ENCODE results near the gene IDI1.

The IDI1 gene

DNA sequence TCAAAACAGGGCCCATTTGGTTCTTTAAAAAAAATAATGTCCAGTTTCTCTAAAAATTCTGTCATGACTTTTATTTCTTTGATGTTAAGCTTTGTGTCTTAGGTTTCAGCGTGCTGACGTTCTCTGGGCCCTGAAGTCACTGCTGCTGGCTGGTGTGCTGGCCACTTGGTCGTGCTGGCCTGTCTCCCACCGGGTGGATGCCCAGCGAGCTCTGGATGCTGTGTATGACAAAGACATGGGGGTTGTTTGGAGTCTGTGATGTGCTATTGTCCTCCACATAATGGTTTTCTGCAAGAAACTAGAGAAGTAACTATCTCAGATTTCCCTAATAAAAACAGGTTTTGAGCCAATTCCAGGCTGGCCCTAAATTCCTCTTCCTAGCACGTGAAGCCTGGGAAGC is 13.7 kb downstream of the IDI1 start:
- no peak overlapping the region for H3K4me3 ChIP-seq (ENCODE audit: low read depth, low read length)

DNA sequence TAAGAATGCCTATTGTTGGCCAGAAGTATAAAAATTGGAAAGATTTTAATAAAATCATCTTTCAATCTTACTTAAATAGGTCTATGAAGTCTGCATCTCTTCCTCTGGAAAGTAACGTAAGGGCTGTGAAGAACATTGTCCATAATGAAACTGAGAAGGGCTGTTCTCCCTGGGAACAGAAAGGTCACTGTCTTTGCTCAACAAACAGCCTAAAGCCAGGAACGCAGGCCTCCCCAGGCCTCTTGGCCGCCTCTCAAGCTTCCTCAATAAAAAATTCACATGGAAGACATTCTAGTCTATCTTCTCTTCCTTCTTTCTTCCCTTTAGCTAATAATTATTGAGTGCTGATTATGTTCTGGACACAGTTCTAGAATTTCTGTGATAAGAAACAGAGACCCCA is 14.2 kb downstream of the IDI1 start:
- no peak overlapping the region for H3K4me3 ChIP-seq (ENCODE audit: low read depth, low read length)

More for the DNA sequence above, 13.7 kb downstream of the IDI1 start:
- TF ChIP-seq, protein P1, sequence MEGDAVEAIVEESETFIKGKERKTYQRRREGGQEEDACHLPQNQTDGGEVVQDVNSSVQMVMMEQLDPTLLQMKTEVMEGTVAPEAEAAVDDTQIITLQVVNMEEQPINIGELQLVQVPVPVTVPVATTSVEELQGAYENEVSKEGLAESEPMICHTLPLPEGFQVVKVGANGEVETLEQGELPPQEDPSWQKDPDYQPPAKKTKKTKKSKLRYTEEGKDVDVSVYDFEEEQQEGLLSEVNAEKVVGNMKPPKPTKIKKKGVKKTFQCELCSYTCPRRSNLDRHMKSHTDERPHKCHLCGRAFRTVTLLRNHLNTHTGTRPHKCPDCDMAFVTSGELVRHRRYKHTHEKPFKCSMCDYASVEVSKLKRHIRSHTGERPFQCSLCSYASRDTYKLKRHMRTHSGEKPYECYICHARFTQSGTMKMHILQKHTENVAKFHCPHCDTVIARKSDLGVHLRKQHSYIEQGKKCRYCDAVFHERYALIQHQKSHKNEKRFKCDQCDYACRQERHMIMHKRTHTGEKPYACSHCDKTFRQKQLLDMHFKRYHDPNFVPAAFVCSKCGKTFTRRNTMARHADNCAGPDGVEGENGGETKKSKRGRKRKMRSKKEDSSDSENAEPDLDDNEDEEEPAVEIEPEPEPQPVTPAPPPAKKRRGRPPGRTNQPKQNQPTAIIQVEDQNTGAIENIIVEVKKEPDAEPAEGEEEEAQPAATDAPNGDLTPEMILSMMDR (IDR thresholded peaks at IDR 0.05; ENCODE audit: borderline replicate concordance, insufficient read depth, low read depth, low read length) = no peak

DNA sequence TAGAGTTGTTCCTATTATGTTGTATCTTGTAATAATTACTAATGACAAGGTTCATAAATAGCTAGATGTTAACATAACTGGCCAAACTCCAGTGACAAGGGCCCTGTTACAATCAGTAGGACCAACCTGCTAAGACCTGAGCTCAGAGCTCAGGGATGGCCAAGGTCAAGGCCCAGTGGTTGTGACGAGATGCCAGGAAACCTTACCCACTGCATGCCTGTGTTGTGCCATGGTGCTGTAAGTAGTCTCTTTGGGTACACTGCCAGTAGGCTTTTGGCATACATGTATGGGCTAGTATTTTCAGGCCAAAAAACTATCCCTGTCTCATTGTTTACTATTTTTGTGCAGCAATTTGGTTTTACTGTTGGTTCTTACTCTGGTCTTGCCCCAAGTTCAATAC is 15.3 kb downstream of the IDI1 start:
- TF ChIP-seq, protein P1 (IDR thresholded peaks at IDR 0.05; ENCODE audit: borderline replicate concordance, insufficient read depth, low read depth, low read length) = no peak
- H3K4me3 ChIP-seq (ENCODE audit: low read depth, low read length) = no peak overlapping the region

More for the DNA sequence above, 14.2 kb downstream of the IDI1 start:
- TF ChIP-seq, protein P1 (IDR thresholded peaks at IDR 0.05; ENCODE audit: borderline replicate concordance, insufficient read depth, low read depth, low read length) = no peak

DNA sequence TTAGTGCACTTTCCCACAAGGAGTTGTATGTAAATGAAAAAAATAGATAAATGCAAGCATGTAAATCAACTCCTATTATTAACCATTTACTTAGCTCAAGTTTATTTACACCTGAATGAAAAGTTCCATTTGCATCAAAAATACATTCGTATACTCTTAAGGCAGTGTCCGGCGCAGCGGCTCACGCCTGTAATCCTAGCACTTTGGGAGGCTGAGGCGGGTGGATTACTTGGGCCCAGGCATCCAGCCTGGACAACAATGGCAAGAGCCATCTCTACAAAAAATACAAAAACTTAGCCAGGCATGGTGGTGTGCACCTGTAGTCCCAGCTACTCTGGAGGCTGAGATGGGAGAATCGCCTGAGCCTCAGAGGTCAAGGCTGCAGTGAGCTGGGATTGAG is 19.1 kb downstream of the IDI1 start:
- TF ChIP-seq, protein P1 (IDR thresholded peaks at IDR 0.05; ENCODE audit: borderline replicate concordance, insufficient read depth, low read depth, low read length) = no peak
- no peak overlapping the region for H3K4me3 ChIP-seq (ENCODE audit: low read depth, low read length)

DNA sequence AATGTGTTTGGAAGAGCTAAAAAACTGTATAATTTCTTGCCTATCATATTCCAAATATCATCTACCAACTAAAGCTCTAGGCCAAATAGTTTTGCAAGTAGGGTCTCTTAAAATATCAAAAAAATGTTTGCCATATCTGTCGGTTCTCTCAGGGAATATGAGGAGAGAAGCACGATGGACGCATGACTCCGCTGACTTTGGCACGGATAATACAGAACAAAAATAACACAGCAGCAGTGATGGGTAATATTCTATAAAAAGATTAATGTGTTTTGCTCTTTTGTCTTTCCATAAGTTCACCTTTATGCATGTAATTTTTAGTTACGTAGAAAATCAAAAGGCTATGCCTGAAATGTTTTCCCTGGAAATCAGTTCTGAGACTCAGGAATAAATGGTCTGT is 22.3 kb downstream of the IDI1 start:
- TF ChIP-seq, protein P1 (IDR thresholded peaks at IDR 0.05; ENCODE audit: borderline replicate concordance, insufficient read depth, low read depth, low read length) = no peak

DNA sequence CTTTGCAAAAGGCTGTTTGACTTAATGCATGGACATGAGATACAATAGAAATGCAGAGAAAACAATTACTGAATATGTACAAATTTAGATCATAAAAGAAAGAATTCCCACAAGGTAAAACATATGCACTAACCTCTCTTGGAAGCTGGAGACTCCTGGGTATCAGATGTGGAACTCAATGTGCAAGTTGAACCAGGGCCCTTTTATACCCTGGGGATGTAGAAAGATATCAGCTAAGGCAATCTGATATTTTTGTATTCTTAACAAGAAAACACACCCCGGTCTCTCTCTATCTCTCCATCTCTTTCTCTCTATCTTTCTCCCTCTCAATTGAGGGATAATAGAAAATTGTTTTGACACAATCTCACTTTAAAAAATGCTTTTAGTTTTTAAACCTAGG is 23.2 kb downstream of the IDI1 start, which contains the start of gene IDI2:
Gene IDI2 (minus strand): TSS at position 177 of the 400 bp plus-strand sequence. CDS start 1,136 bp downstream, outside the sequence.
- no peak within 1 kb of the TSS for H3K4me3 ChIP-seq (ENCODE audit: low read depth, low read length)
- TF ChIP-seq, protein P1 (IDR thresholded peaks at IDR 0.05; ENCODE audit: borderline replicate concordance, insufficient read depth, low read depth, low read length) = no peak

More for the DNA sequence above, 22.3 kb downstream of the IDI1 start:
- H3K4me3 ChIP-seq (ENCODE audit: low read depth, low read length) = no peak overlapping the region

DNA sequence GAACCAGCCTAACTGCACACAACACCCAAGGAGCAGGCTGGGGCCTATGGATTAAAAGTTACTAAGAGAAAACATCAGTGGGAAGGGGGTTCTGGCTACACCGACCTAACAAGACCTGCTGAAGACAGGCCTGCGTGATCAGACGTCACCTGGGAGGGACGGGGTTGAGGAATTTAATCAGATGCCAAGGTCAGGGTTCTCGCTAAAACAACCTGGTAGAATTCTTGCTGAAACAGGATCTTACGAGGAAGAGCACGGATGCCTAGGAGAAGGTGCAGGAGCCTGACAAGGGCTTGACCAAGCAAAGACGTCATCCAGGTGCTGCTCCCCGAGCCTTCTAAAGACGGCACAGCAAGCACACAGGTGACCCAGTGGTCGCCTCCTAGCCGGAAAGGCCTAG is 24.8 kb downstream of the IDI1 start:
- H3K4me3 ChIP-seq (ENCODE audit: low read depth, low read length) = no peak overlapping the region
- TF ChIP-seq, protein P1 (IDR thresholded peaks at IDR 0.05; ENCODE audit: borderline replicate concordance, insufficient read depth, low read depth, low read length) = no peak
